ENCODE results near the gene FAM89A. TPM values are rescaled to one million over a fixed set of nuclear protein-coding genes. Genes with fewer than 3 reads are reported as not detected.
A peak's percentile ranks its signal among the peaks of the same experiment; 100 is the strongest.

FAM89A gene
- total and polyA plus RNA-seq, 9 of the 15 experiments (the other 6 are each of a cell fraction or from before 2014, with no cell fraction given) = 8.7 to 66.2 (median 43.3) TPM

DNA sequence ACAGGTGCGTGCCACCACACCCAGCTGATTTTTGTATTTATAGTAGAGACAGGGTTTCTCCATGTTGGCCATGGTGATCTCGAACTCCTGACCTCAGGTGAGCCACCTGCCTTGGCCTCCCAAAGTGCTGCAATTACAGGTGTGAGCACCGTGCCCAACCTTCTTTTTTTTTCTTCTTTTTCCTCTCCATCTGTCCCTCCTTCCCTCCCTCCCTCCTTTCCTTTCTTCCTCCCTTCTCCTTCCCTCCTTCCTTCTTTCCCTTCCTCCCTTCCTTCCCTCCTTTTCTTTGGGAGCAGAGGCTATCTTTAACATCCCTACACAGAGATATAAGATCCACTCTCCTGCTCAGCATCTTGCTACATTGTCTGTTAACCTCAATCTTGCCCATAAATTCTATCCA, 24.4 kb upstream of the FAM89A start (continued):
- TF ChIP-seq, protein P1, sequence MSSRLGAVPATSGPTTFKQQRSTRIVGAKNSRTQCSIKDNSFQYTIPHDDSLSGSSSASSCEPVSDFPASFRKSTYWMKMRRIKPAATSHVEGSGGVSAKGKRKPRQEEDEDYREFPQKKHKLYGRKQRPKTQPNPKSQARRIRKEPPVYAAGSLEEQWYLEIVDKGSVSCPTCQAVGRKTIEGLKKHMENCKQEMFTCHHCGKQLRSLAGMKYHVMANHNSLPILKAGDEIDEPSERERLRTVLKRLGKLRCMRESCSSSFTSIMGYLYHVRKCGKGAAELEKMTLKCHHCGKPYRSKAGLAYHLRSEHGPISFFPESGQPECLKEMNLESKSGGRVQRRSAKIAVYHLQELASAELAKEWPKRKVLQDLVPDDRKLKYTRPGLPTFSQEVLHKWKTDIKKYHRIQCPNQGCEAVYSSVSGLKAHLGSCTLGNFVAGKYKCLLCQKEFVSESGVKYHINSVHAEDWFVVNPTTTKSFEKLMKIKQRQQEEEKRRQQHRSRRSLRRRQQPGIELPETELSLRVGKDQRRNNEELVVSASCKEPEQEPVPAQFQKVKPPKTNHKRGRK (tag; IDR thresholded peaks at IDR 0.05) = peak; percentile 94
- TF ChIP-seq ELF4 (CRISPR knock-in tag; IDR thresholded peaks at IDR 0.05) (0 out of 2 replicates have a peak, but pooled peaks have one; percentile 52), HDGF (IDR thresholded peaks at IDR 0.05) (peak; percentile 19; the same call in 1 of the 2 replicates), LARP7 (IDR thresholded peaks at IDR 0.05) (0 out of 2 replicates have a peak, but pooled peaks have one; percentile 28)

DNA sequence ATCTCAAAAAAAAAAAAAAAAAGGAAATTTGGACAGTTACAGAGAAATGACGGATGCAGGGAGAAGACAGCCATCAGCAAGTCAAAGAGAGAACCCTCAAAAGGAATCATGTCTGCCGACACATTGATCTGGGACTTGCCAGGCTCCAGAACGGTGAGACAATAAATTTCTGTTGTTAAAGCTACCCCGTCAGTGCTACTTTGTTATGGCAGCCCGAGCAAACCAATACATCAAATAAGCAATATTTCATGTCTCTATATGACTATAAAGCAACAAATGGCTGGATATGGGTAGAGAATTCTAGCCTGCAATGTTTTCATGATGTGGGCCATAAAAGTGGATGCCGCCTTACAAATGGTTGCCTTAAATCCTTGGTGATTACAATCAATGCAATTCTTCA, 23.3 kb upstream of the FAM89A start:
- H2AFZ ChIP-seq (ENCODE audit: low read depth, low read length) = no peak overlapping the region
- H3K4me3 ChIP-seq = no peak overlapping the region
- no peak for DNase-seq (ENCODE audit: extremely low read depth in 1 of 4, low spot score in 3 of 4)
- no peak overlapping the region for H3K4me2 ChIP-seq (ENCODE audit: insufficient read depth, low read length)
- no TSS peak for BruUV-seq (replicated peaks)
- no peak for TF ChIP-seq MTA2 (IDR thresholded peaks at IDR 0.05; ENCODE audit: low read depth)
- peak; percentile 23 for TF ChIP-seq MEIS2 (IDR thresholded peaks at IDR 0.05; ENCODE audit: partially characterized antibody)
- TF ChIP-seq, protein P2, sequence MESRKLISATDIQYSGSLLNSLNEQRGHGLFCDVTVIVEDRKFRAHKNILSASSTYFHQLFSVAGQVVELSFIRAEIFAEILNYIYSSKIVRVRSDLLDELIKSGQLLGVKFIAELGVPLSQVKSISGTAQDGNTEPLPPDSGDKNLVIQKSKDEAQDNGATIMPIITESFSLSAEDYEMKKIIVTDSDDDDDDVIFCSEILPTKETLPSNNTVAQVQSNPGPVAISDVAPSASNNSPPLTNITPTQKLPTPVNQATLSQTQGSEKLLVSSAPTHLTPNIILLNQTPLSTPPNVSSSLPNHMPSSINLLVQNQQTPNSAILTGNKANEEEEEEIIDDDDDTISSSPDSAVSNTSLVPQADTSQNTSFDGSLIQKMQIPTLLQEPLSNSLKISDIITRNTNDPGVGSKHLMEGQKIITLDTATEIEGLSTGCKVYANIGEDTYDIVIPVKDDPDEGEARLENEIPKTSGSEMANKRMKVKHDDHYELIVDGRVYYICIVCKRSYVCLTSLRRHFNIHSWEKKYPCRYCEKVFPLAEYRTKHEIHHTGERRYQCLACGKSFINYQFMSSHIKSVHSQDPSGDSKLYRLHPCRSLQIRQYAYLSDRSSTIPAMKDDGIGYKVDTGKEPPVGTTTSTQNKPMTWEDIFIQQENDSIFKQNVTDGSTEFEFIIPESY (CRISPR knock-in tag; IDR thresholded peaks at IDR 0.05) = 0 out of 2 replicates have a peak, but pooled peaks have one; percentile 1
- H3K27ac ChIP-seq (ENCODE audit: extremely low read depth, low read depth, low read length) = no peak overlapping the region
- peaks cover 0 to 39% of the 10 kb centered on the region in 2 experiments for H3K4me1 ChIP-seq (replicated peaks in 1 of 2; ENCODE audit: control insufficient read depth in 2 of 2, insufficient read depth in 2 of 2, low read length in 2 of 2)
- H3K9me1 ChIP-seq (ENCODE audit: control insufficient read depth, insufficient read depth, low read length) = peaks cover 3% of the 10 kb centered on the region
- no peak for FAIRE-seq
- ChIA-PET CTCF (ENCODE audit: low intra/inter-chr PET ratio) (no interaction called here), POLR2A (interaction anchor here (0.8 to 1.5 kb wide), 3 partner anchors 10 to 13 kb away, joined by 3 to 9 read pairs (median 4); no protein-coding TSS in a partner anchor)
- H3K36me3 ChIP-seq (ENCODE audit: control insufficient read depth, insufficient read depth, low read length) = no peaks in the 10 kb centered on the region
- H3K9ac ChIP-seq (ENCODE audit: insufficient read depth in 1 of 2, low read depth in 2 of 2, low read length in 2 of 2) = no peak overlapping the region
- intact Hi-C loops (cut with micrococcal nuclease) = no loop called here
- H3K9me3 ChIP-seq (replicated peaks; ENCODE audit: control insufficient read depth, insufficient read depth, low read depth, low read length) = no peaks in the 10 kb centered on the region
- in situ Hi-C loops (cut with MboI) = no loop called here
- WGBS (ENCODE audit: insufficient coverage, low coverage, missing lambda C conversion rate) = 64% methylated on average over 6 of the region's 6 CpGs
- no peaks in the 10 kb centered on the region for H4K20me1 ChIP-seq (replicated peaks; ENCODE audit: control insufficient read depth, insufficient read depth, low read length)
- no peak for ATAC-seq
- H3K27me3 ChIP-seq (ENCODE audit: control insufficient read depth in 2 of 2, insufficient read depth in 2 of 2, low read length in 2 of 2) = no peaks in the 10 kb centered on the region
- H3K79me2 ChIP-seq (ENCODE audit: control insufficient read depth, insufficient read depth, low read length) = no peaks in the 10 kb centered on the region

Data from K562 (cell line).